T-helper 17 cell (primary cell): ENCODE measurements around the gene CTNND2. TPM values are rescaled to one million over a fixed set of nuclear protein-coding genes. Genes with fewer than 3 reads are reported as not detected.

Experiments used
- ATAC-seq: fragments of 150-1000 bp; cut with Tn5 transposase; 2 replicates; pipeline ENCODE4 v1.10.0; 2021; ENCODE audit warnings: mild to moderate bottlenecking, moderate library complexity
- DNase-seq, 3 donors: peaks; one replicate each; pipeline versions ENCODE4 v3.0.0 to v3.0.0-alpha.2; 2020 to 2021
- H3K9me3 ChIP-seq: one replicate; pipeline ENCODE4 v1.7.0; 2013; ENCODE audit warnings: low read length, mild to moderate bottlenecking; ENCODE audit not compliant: control insufficient read depth, poor library complexity, severe bottlenecking
- H3K27ac Mint-ChIP-seq: one replicate; pipeline ENCODE4 v1.8.0; 2022; ENCODE audit warnings: mild to moderate bottlenecking, moderate library complexity, mixed read lengths
- H3K27me3 Mint-ChIP-seq: one replicate; pipeline ENCODE4 v1.8.0; 2022; ENCODE audit warnings: mixed read lengths
- H3K36me3 Mint-ChIP-seq: one replicate; pipeline ENCODE4 v1.8.0; 2022; ENCODE audit warnings: low read depth, mixed read lengths
- H3K4me1 Mint-ChIP-seq: one replicate; pipeline ENCODE4 v1.8.0; 2022; ENCODE audit warnings: mild to moderate bottlenecking, mixed read lengths
- H3K4me3 Mint-ChIP-seq: one replicate; pipeline ENCODE4 v1.8.0; 2022; ENCODE audit warnings: mild to moderate bottlenecking, moderate library complexity, mixed read lengths
- total RNA-seq, 4 donors: library from RNA in 2 of 4; stranded (reverse) in 2 of 4; gene quantifications; one replicate each; pipeline ENCODE4 v1.2.3 and lab custom pipeline; 2022 to 2026

Gene CTNND2
- total RNA-seq, 2 donors from 2014 or later, result 0.94 to 1.6 TPM

DNA sequence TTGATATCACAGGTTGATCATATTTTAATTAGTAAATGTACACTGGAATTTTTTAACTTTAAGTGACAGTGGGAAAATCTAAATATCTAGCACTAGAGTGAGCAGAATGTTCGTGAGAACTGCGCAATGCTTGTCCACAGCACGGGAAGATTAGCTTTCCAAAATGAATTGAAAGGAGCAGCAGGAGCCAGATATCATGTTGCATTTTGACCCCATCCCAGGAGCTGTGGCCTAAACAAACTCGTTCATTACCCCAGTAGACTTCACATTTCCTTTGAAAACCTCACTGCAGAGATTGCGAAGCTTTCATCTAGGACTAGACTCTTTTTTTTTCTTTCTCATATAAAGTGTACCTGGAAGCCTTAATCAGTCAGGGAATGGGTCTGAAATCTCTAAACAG, 525.8 kb downstream of the CTNND2 start:
- Mint-ChIP-seq H3K27me3 (peaks cover 28% of the 10 kb centered on the region), H3K4me3 (no peak overlapping the region), H3K36me3 (no peaks in the 10 kb centered on the region), H3K4me1 (no peaks in the 10 kb centered on the region), H3K27ac (no peak overlapping the region)
- H3K9me3 ChIP-seq, result no peaks in the 10 kb centered on the region
- ATAC-seq (no peak), DNase-seq (no peak)

DNA sequence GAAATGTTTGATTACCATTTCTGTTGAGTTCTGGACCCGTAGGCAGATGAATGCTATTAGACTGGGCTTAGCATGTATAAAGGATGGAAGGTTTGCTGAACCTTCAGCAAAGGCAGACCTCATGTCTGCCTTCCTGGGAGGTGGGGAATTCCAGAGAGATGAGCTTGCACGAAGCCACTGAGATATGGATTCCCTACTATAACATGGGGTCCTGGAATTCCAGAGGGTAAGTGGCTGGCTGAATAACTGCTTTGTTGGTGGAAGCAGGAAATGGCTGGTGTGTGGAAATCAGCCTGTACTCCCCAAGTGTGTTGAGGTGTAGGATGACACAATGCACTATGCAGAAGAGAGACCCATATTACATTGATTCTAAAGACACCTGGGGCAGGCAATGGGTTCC, 526.4 kb downstream of the CTNND2 start:
- H3K9me3 ChIP-seq, result no peaks in the 10 kb centered on the region
- Mint-ChIP-seq H3K4me1 (no peaks in the 10 kb centered on the region), H3K27me3 (peaks cover 22% of the 10 kb centered on the region), H3K36me3 (no peaks in the 10 kb centered on the region), H3K27ac (no peak overlapping the region), H3K4me3 (no peak overlapping the region)
- no peak for DNase-seq
- ATAC-seq, result no peak

DNA sequence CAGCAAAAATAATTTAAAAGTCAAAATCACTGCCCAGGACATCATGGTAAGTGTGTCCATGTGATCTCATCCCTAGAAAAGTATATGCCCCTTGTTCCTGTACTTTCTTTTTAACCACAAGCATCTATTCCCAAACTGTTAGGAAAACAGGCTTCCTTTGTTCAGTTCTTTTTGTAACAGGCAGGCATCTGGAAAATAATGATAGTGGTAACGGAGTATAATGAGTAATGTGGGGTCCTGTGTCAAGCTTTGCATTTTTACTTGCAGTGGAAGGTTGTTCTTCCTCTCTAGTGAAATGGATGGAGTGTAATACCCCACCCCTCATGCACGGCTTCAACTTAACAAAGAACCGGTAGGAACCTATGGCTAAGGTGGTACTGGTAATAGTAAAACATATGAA, 532.1 kb downstream of the CTNND2 start:
- Mint-ChIP-seq H3K36me3 (no peaks in the 10 kb centered on the region), H3K4me1 (no peaks in the 10 kb centered on the region), H3K4me3 (no peak overlapping the region), H3K27me3 (peaks cover 8% of the 10 kb centered on the region), H3K27ac (no peak overlapping the region)
- no peak for ATAC-seq
- no peaks in the 10 kb centered on the region for H3K9me3 ChIP-seq
- no peak for DNase-seq

DNA sequence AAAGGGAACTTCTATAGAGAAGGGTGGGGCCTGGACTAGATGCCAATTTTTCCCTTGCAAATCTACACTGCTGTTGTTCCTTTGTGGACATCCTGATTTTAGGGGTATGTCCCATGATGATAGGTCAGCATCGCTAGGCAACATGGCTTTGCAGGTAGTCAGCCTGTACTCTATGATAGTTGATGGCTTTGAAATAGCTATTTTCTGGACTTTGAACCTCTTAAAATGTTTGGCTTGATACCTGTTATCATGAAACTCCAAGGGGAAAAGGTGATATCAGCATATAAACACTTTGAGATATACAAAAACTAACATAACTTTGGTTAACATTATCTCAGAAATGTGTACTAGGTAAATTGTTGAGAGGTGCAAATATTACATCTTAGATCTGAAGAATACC, 533.2 kb downstream of the CTNND2 start:
- ATAC-seq (no peak), DNase-seq (no peak)
- no peak overlapping the region for H3K27ac Mint-ChIP-seq
- no peaks in the 10 kb centered on the region for H3K9me3 ChIP-seq
- H3K27me3 Mint-ChIP-seq, result peaks cover 8% of the 10 kb centered on the region
- no peaks in the 10 kb centered on the region for H3K4me1 Mint-ChIP-seq
- no peak overlapping the region for H3K4me3 Mint-ChIP-seq
- H3K36me3 Mint-ChIP-seq, result no peaks in the 10 kb centered on the region

DNA sequence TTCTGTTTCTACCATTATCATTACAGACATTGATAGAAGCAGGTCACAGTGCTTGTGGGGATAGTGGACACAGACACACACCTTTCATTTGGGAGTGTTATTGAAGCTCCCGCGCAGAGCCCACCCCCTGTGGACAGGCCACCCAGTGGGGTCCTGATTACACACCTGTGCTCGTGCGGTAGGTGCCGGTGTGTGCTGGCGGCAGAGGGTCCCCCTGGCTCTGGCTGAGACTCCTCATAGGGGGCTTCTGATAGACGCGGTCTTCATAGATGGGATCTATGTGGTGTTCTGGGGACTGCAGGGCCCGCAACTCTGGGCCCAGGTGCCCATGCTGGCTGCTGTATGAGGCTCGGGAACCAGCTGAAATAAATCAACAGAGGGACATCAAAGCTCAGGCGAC, 539.7 kb downstream of the CTNND2 start:
- no peaks in the 10 kb centered on the region for H3K9me3 ChIP-seq
- H3K27me3 Mint-ChIP-seq, result peaks cover 11% of the 10 kb centered on the region
- ATAC-seq, result no peak
- no peaks in the 10 kb centered on the region for H3K36me3 Mint-ChIP-seq
- H3K4me3 Mint-ChIP-seq, result no peak overlapping the region
- H3K4me1 Mint-ChIP-seq, result no peaks in the 10 kb centered on the region
- no peak overlapping the region for H3K27ac Mint-ChIP-seq
- no peak for DNase-seq

DNA sequence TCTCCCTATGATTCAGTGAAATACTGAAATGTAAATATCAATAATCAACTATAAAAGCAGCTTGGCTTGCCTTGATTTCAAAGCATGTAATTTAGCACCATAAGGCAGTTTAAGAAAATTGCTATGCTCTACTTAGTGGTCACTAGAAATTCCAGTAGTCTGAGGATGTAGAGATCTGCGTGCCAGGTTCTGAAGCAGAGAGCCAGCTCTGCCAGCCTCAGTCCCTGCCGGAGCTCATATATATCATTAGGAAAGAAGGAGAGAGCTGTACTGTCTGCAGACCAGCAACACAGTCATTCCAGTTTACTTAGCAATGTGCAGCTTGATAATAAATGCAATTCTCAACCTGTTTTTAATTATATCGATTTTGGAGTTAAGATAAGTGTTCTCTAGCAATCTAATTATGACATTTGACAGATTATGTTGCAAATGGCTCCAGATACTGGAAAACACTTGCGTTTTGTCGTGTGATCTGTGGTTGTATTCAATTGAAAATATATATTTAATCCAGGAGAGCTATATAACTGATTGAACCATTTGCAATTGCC, 540.5 kb downstream of the CTNND2 start:
- peaks cover 7% of the 10 kb centered on the region for H3K27me3 Mint-ChIP-seq
- H3K4me1 Mint-ChIP-seq, result no peaks in the 10 kb centered on the region
- no peak overlapping the region for H3K27ac Mint-ChIP-seq
- H3K36me3 Mint-ChIP-seq, result no peaks in the 10 kb centered on the region
- no peak for DNase-seq
- H3K9me3 ChIP-seq, result no peaks in the 10 kb centered on the region
- no peak for ATAC-seq
- H3K4me3 Mint-ChIP-seq, result no peak overlapping the region

DNA sequence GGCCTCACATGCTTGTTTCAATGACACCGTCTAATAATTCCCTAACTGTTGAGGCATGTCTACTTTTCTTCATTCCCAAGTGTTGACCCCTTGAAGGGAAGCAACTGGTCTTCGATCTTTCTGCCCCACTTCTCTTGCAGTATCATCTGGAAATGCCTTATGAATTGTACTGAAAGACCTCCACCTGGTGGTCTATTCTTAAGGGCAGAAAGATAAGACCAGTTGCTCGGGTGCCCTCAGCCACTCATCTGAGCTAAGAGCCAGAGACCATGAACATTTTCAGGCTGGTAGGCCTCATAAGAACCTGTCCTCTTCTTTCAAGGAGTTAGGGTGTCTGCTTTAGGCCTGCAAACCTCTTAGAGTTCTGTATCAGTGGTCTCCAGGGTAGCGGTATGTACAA, 542.5 kb downstream of the CTNND2 start:
- ATAC-seq (no peak), DNase-seq (no peak)
- no peaks in the 10 kb centered on the region for H3K36me3 Mint-ChIP-seq

DNA sequence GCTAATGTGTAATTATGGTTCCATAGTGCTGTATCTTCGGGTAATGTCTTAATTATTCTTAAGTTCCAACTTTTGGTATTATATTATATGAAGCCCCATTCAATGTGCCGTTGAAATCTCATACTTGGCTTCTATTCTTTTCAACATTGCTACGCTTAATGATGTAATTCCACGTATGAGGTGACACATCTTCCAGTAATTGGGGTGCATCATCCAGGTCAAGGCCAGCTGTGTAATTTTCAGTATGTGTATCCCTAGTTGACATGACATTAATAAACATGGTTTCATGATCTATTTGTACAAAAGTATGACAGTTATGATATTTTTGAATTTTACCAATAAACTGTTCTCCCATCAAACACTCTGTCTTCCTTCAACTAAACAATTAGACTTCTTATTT, 546.3 kb downstream of the CTNND2 start:
- Mint-ChIP-seq H3K27ac (no peak overlapping the region), H3K4me3 (no peak overlapping the region), H3K36me3 (no peaks in the 10 kb centered on the region), H3K4me1 (no peaks in the 10 kb centered on the region), H3K27me3 (no peaks in the 10 kb centered on the region)
- no peaks in the 10 kb centered on the region for H3K9me3 ChIP-seq
- no peak for DNase-seq
- ATAC-seq, result no peak

More for the DNA sequence above, 542.5 kb downstream of the CTNND2 start:
- no peak overlapping the region for H3K27ac Mint-ChIP-seq
- no peaks in the 10 kb centered on the region for H3K4me1 Mint-ChIP-seq
- H3K9me3 ChIP-seq, result no peaks in the 10 kb centered on the region
- peaks cover 7% of the 10 kb centered on the region for H3K27me3 Mint-ChIP-seq
- no peak overlapping the region for H3K4me3 Mint-ChIP-seq

DNA sequence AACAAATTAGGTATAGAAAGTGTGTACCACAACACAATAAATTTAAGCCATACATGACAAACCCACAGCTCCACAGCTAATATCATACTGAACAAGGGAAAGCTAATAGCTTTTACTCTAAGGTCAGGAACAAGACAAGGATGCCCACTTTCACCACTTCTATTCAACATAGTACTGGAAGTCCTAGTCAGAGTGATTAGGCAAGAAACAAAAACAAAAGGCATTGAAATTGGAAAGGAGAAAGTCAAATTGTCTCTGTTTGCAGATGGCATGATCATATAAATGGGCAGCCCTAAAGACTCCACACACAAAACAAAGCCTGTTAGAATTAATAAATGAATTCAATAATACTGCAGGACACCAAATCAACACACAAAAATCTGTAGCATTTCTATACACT, 548.8 kb downstream of the CTNND2 start:
- Mint-ChIP-seq H3K27ac (no peak overlapping the region), H3K36me3 (no peaks in the 10 kb centered on the region), H3K27me3 (no peaks in the 10 kb centered on the region), H3K4me3 (no peak overlapping the region), H3K4me1 (no peaks in the 10 kb centered on the region)
- ATAC-seq (no peak), DNase-seq (no peak)
- H3K9me3 ChIP-seq, result no peaks in the 10 kb centered on the region

DNA sequence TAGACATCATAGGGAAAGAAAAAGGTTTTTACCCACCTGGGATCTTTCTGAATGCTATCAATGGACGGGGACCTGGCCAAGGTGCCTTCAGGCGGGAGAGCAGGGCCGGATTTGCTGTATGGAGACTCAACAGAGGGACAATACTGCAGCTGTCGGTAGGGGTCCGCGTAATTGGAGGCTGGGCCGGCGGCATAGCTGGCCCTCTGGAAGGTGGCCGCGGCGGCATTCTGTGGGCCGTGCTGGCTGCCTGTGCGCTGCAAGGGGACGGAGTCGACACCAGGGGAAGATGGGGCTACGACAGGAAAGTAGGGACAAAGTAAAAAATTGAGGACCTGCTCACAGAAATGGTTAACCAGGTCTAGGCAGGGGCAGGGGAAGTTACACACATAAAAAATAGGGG, 557.9 kb downstream of the CTNND2 start:
- no peaks in the 10 kb centered on the region for H3K4me1 Mint-ChIP-seq
- ATAC-seq, result no peak
- DNase-seq, result no peak
- H3K9me3 ChIP-seq, result no peaks in the 10 kb centered on the region
- no peaks in the 10 kb centered on the region for H3K27me3 Mint-ChIP-seq
- H3K36me3 Mint-ChIP-seq, result no peaks in the 10 kb centered on the region
- H3K4me3 Mint-ChIP-seq, result no peak overlapping the region
- no peak overlapping the region for H3K27ac Mint-ChIP-seq

DNA sequence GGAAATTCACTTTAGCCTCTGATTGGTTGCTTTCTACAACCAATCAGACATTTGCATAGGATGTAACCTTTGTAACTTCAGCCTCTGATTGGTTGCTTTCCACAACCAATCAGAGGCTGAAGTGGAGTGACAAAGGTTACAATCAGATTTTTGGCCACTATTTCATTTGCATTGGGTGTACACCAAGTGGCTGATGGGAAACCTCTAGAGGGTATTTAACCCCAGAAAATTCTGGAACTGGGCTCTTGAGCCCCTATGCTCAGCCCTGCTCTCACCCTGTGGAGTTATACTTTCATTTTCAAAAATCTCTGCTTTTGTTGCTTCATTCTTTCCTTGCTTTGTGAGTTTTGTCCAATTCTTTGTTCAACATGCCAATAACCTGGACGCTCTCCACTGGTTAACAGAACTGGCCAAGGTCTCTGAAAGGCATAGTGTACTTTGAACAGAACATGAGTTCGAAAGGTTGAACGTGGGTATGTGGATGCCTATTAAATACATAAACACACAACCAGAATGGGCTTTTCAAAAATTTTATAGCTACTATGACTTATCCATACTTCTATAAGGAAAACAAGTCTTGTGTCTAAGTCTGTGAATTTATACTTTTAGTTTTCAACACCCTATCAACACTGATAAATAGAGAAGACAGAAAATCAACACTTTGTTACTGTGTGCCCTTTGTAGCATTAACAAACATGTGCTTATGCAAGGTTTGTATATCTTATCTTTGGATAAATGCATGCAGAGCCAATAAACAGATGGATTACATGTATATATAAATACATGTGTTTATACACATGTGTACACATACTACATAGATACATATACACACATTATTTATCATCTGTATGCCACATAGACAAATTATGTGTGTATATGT, 568.1 kb downstream of the CTNND2 start:
- Mint-ChIP-seq H3K36me3 (no peaks in the 10 kb centered on the region), H3K27ac (no peak overlapping the region), H3K4me3 (no peak overlapping the region), H3K4me1 (no peaks in the 10 kb centered on the region), H3K27me3 (no peaks in the 10 kb centered on the region)
- no peaks in the 10 kb centered on the region for H3K9me3 ChIP-seq
- no peak for DNase-seq
- ATAC-seq, result no peak

DNA sequence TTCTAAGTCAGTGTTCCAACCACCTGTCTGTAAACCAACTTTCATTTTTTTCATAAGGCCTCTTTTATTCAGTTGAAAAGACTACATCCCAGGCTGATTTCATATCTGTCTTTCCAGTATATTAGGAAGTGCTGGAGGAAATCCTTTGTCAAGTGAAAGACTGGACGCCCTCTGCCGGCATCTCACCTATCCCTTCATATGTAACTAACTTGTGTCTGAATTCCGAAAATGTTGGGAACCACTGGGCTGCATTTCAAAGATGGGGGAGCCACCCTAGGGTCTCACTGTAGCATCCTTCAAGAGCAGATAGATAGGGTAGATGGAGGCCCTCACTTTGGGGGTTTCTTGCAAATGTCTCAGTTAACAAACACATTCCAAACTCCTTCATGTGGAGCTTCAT, 569.8 kb downstream of the CTNND2 start:
- H3K27me3 Mint-ChIP-seq, result no peaks in the 10 kb centered on the region
- no peak overlapping the region for H3K4me3 Mint-ChIP-seq
- ATAC-seq (no peak), DNase-seq (no peak)
- H3K27ac Mint-ChIP-seq, result no peak overlapping the region
- H3K4me1 Mint-ChIP-seq, result no peaks in the 10 kb centered on the region
- no peaks in the 10 kb centered on the region for H3K9me3 ChIP-seq
- H3K36me3 Mint-ChIP-seq, result no peaks in the 10 kb centered on the region

DNA sequence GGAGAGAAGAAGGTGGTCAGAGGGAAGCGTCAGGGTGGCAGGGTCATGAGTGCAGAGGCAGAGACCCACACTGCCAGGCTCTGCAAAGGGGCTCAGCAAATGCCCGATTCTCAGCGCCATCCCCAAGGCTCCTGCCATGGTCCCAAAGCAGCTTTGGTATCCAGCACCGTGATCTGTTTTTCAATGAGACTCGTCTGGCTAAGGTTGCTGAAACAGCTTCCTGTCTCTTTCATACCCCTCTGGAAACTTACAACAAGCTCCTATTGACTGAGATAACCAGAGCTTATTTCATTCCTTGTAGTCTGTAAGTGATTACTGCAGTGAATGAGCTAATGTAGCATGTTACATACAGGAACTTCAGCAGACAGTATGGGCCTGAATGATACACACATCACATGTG, 574.6 kb downstream of the CTNND2 start:
- Mint-ChIP-seq H3K36me3 (no peaks in the 10 kb centered on the region), H3K27ac (no peak overlapping the region), H3K27me3 (no peaks in the 10 kb centered on the region), H3K4me3 (no peak overlapping the region), H3K4me1 (no peaks in the 10 kb centered on the region)
- no peaks in the 10 kb centered on the region for H3K9me3 ChIP-seq
- ATAC-seq (no peak), DNase-seq (no peak)
